H1 (cell line): ENCODE results near the gene CARM1. TPM values are rescaled to one million over a fixed set of nuclear protein-coding genes. Genes with fewer than 3 reads are reported as not detected.
A peak's percentile ranks its signal among the peaks of the same experiment; 100 is the strongest.

Experiments
- CTCF ChIA-PET: fragments of 300-600 bp; sonication (Branson Sonifier 250); formaldehyde crosslinking; loops from one replicate; lab custom pipeline; 2021; ENCODE audit not compliant: partially characterized antibody; lab: Charles Lee
- POLR2A ChIA-PET: fragments of 300-600 bp; sonication (Branson Sonifier 250); formaldehyde crosslinking; loops from one replicate; lab custom pipeline; 2021; ENCODE audit warnings: inconsistent platforms; ENCODE audit not compliant: partially characterized antibody; lab: Charles Lee
- DNase-seq, 2 experiments: peaks; one replicate each; pipeline versions ENCODE4 v3.0.0 to v3.0.0-alpha.2; 2010 to 2022; ENCODE audit warnings: low spot score in 2 of 2, low read depth in 1 of 2, mixed read lengths in 1 of 2
- FAIRE-seq: peaks from 2 replicates; lab custom pipeline; 2011; peaks lifted over from hg19 to GRCh38; lab: Jason Lieb, UNC
- H2AFZ ChIP-seq: 2 replicates; pipeline ENCODE4 v1.8.1; 2012; ENCODE audit warnings: low read length, inconsistent platforms
- H2AK5ac ChIP-seq: 2 replicates; pipeline ENCODE4 v1.6.1; 2013; ENCODE audit warnings: low read depth, low read length
- H2BK120ac ChIP-seq: replicated peaks from 2 replicates; pipeline ENCODE3; 2013; ENCODE audit warnings: low read depth, low read length, inconsistent platforms
- H2BK12ac ChIP-seq: 2 replicates; pipeline ENCODE4 v1.6.1; 2013; ENCODE audit warnings: low read depth, low read length
- H2BK15ac ChIP-seq: 2 replicates; pipeline ENCODE4 v1.6.1; 2013; ENCODE audit warnings: low read length
- H2BK20ac ChIP-seq: 2 replicates; pipeline ENCODE4 v1.6.1; 2013; ENCODE audit warnings: low read length
- H2BK5ac ChIP-seq: 2 replicates; pipeline ENCODE4 v1.6.1; 2013; ENCODE audit warnings: low read depth, low read length
- H3K14ac ChIP-seq: 2 replicates; pipeline ENCODE4 v1.6.1; 2013; ENCODE audit warnings: inconsistent platforms; ENCODE audit not compliant: insufficient read length
- H3K18ac ChIP-seq: 2 replicates; pipeline ENCODE4 v1.6.1; 2013; ENCODE audit warnings: low read length; ENCODE audit errors: extremely low read depth
- H3K23ac ChIP-seq: 2 replicates; pipeline ENCODE4 v1.6.1; 2013; ENCODE audit warnings: inconsistent platforms; ENCODE audit not compliant: insufficient read length
- H3K23me2 ChIP-seq: 2 replicates; pipeline ENCODE4 v1.6.1; 2013; ENCODE audit warnings: low read depth, low read length
- H3K27ac ChIP-seq: 2 replicates; pipeline ENCODE4 v1.6.1; 2011; ENCODE audit warnings: low read depth, low read length, inconsistent platforms
- H3K27me3 ChIP-seq, 4 experiments: replicated peaks in 1 of 4; 1 replicate in 1 of 4; 2 replicates in 3 of 4; pipeline versions ENCODE4 v1.6.1 to v1.8.1; 2011 to 2013; ENCODE audit warnings: low read length in 3 of 4, mild to moderate bottlenecking in 3 of 4, inconsistent platforms in 2 of 4, mixed read lengths in 2 of 4, moderate library complexity in 1 of 4; ENCODE audit not compliant: control insufficient read depth in 3 of 4, insufficient read depth in 3 of 4; ENCODE audit errors: extremely low read depth in 1 of 4
- H3K36me3 ChIP-seq, 4 experiments: 2 replicates each; pipeline versions ENCODE4 v1.6.1 to v1.8.1; 2011 to 2013; ENCODE audit warnings: mild to moderate bottlenecking in 4 of 4, low read length in 3 of 4, moderate library complexity in 2 of 4, control low read depth in 1 of 4, inconsistent platforms in 1 of 4; ENCODE audit not compliant: insufficient read depth in 4 of 4, control insufficient read depth in 2 of 4
- H3K4ac ChIP-seq: replicated peaks from 2 replicates; pipeline ENCODE3; 2013; ENCODE audit warnings: low read length, low read depth, mixed read lengths, inconsistent platforms; ENCODE audit not compliant: insufficient read length
- H3K4me1 ChIP-seq, 4 experiments: replicated peaks in 1 of 4; 1 replicate in 1 of 4; 2 replicates in 3 of 4; pipeline versions ENCODE4 v1.6.1 to v1.8.1; 2011 to 2013; ENCODE audit warnings: low read length in 3 of 4, inconsistent platforms in 2 of 4, mixed read lengths in 1 of 4; ENCODE audit not compliant: insufficient read depth in 4 of 4, control insufficient read depth in 3 of 4
- H3K4me2 ChIP-seq, 2 experiments: 2 replicates each; pipeline versions ENCODE4 v1.6.1 to v1.8.1; 2011 to 2013; ENCODE audit warnings: low read depth in 2 of 2, low read length in 2 of 2, control low read depth in 1 of 2, inconsistent platforms in 1 of 2, mild to moderate bottlenecking in 1 of 2; ENCODE audit not compliant: insufficient read depth in 1 of 2
- H3K4me3 ChIP-seq, 4 experiments: fragments of 200-600, 300-600 bp in 1 of 4; sonication (generic), shearing (Covaris generic), sonication (Bioruptor Twin) in 1 of 4; 2 replicates each; pipeline versions ENCODE4 v1.5.1 to v1.8.1; 2011 to 2016; ENCODE audit warnings: low read length in 4 of 4, low read depth in 3 of 4, control low read depth in 2 of 4, inconsistent platforms in 2 of 4, mild to moderate bottlenecking in 2 of 4, mixed read lengths in 1 of 4, moderate library complexity in 1 of 4; ENCODE audit not compliant: insufficient read depth in 2 of 4; ENCODE audit errors: extremely low read depth in 1 of 4
- H3K56ac ChIP-seq: replicated peaks from 2 replicates; pipeline ENCODE3; 2013; ENCODE audit warnings: low read depth, mild to moderate bottlenecking, mixed read lengths, low read length, inconsistent platforms; ENCODE audit not compliant: insufficient read length
- H3K79me1 ChIP-seq: 2 replicates; pipeline ENCODE4 v1.6.1; 2013; ENCODE audit warnings: low read depth, low read length, control low read depth
- H3K79me2 ChIP-seq, 2 experiments: 2 replicates each; pipeline versions ENCODE4 v1.6.1 to v1.8.1; 2012 to 2013; ENCODE audit warnings: low read length in 2 of 2, mild to moderate bottlenecking in 2 of 2, inconsistent platforms in 1 of 2; ENCODE audit not compliant: insufficient read depth in 2 of 2, control insufficient read depth in 1 of 2
- H3K9ac ChIP-seq, 4 experiments: replicated peaks in 1 of 4; 1 replicate in 1 of 4; 2 replicates in 3 of 4; pipeline versions ENCODE4 v1.6.1 to v1.8.1; 2011 to 2013; ENCODE audit warnings: low read depth in 3 of 4, low read length in 3 of 4, control low read depth in 2 of 4, mild to moderate bottlenecking in 2 of 4, moderate library complexity in 2 of 4, inconsistent platforms in 1 of 4; ENCODE audit errors: extremely low read depth in 1 of 4
- H3K9me3 ChIP-seq, 2 experiments: 2 replicates each; pipeline versions ENCODE4 v1.6.1 to v1.8.1; 2012 to 2013; ENCODE audit warnings: mild to moderate bottlenecking in 2 of 2, moderate library complexity in 2 of 2, control low read depth in 1 of 2, inconsistent platforms in 1 of 2, low read depth in 1 of 2, low read length in 1 of 2, mixed read lengths in 1 of 2; ENCODE audit not compliant: insufficient read depth in 2 of 2
- H4K20me1 ChIP-seq, 2 experiments: replicated peaks in 1 of 2; 2 replicates each; pipeline versions ENCODE3 to v1.8.1; 2011 to 2013; ENCODE audit warnings: inconsistent platforms in 2 of 2, low read length in 2 of 2, mild to moderate bottlenecking in 1 of 2; ENCODE audit not compliant: insufficient read depth in 2 of 2, control insufficient read depth in 1 of 2
- H4K5ac ChIP-seq: 2 replicates; pipeline ENCODE4 v1.6.1; 2013; ENCODE audit warnings: low read length, low read depth, mixed read lengths, inconsistent platforms; ENCODE audit not compliant: insufficient read length
- H4K8ac ChIP-seq: 2 replicates; pipeline ENCODE4 v1.8.0; 2013; ENCODE audit warnings: mild to moderate bottlenecking, moderate library complexity, low read length, inconsistent platforms; ENCODE audit not compliant: insufficient read depth; ENCODE audit errors: extremely low read depth
- H4K91ac ChIP-seq: replicated peaks from 2 replicates; pipeline ENCODE3; 2013; ENCODE audit warnings: low read length, mixed read lengths, inconsistent platforms; ENCODE audit not compliant: insufficient read length
- BRCA1 ChIP-seq: IDR thresholded peaks from 2 replicates; pipeline ENCODE4 v1.6.1; 2012; ENCODE audit warnings: low read depth, low read length, improper control_type of control experiment
- CBX5 ChIP-seq: fragments of 300-800, 300-1000 bp; sonication (generic); IDR thresholded peaks from 2 replicates; pipeline ENCODE4 v1.7.1; 2016; ENCODE audit warnings: antibody characterized with exemption, low read length, low read depth
- GABPA ChIP-seq: IDR thresholded peaks from 2 replicates; pipeline ENCODE4 v1.6.1; 2011; ENCODE audit warnings: mild to moderate bottlenecking, low read length, moderate library complexity, borderline replicate concordance; ENCODE audit not compliant: insufficient read depth
- HDAC6 ChIP-seq: IDR thresholded peaks from one replicate; pipeline ENCODE4 v1.7.1; 2012; ENCODE audit warnings: low read depth, mild to moderate bottlenecking, inconsistent platforms, low read length, moderate library complexity
- JUND ChIP-seq: IDR thresholded peaks from 2 replicates; pipeline ENCODE4 v1.6.1; 2011; ENCODE audit warnings: mild to moderate bottlenecking, improper control_type of control experiment, low read length
- NANOG ChIP-seq: IDR thresholded peaks from 2 replicates; pipeline ENCODE4 v1.6.1; 2011; ENCODE audit warnings: low read length, low read depth, mild to moderate bottlenecking, inconsistent platforms; ENCODE audit not compliant: insufficient read depth, poor library complexity, severe bottlenecking
- SIRT6 ChIP-seq: IDR thresholded peaks from one replicate; pipeline ENCODE4 v1.7.1; 2012; ENCODE audit warnings: low read length, inconsistent platforms
- SRF ChIP-seq: IDR thresholded peaks from 2 replicates; pipeline ENCODE4 v1.6.1; 2011; ENCODE audit warnings: mild to moderate bottlenecking, low read depth, low read length, moderate library complexity
- YY1 ChIP-seq: IDR thresholded peaks from 2 replicates; pipeline ENCODE4 v1.6.1; 2011; ENCODE audit warnings: low read depth, mild to moderate bottlenecking, low read length
- WGBS, 2 experiments: shearing (Covaris generic) in 1 of 2; methylation state at CpG; one replicate each; pipeline versions ENCODE4 v1.1.6 to v1.1.7; 2013 to 2015; ENCODE audit warnings: low lambda C conversion rate in 2 of 2, mixed read lengths in 2 of 2, inconsistent platforms in 1 of 2, low coverage in 1 of 2, missing lambda C conversion rate in 1 of 2; ENCODE audit not compliant: insufficient replicate concordance in 2 of 2, insufficient coverage in 1 of 2, insufficient read length in 1 of 2; ENCODE audit errors: extremely low coverage in 1 of 2, missing lambda C conversion rate in 1 of 2; 5-methylcytosine and 5-hydroxymethylcytosine counted together
- polyA plus RNA-seq, 7 experiments: library from polyadenylated mRNA; depleted of rRNA in 3 of 7; stranded (reverse) in 5 of 7; unstranded in 2 of 7; fragments of >200 nt in 5 of 7; fragments of 200-250 nt in 2 of 7; gene quantifications; 1 replicate in 5 of 7; 2 replicates in 1 of 7; 4 replicates in 1 of 7; pipeline versions ENCODE4 v1.2.1 to v1.2.3, GENCODE V29; 2011 to 2013; ENCODE audit warnings: missing spikeins in 2 of 7, mixed read lengths in 2 of 7
- total RNA-seq: library from RNA; stranded (reverse); fragmentation: NEBNext Ultra II Directional; extraction: Animal tissue kit (Norgen Biotek cat#: 25700); gene quantifications from 2 replicates; pipeline ENCODE4 v1.2.1, GENCODE V29; 2021
- TF ChIP-seq, protein P1 (sequence below), 3 experiments: IDR thresholded peaks; 1 replicate in 2 of 3; 2 replicates in 1 of 3; pipeline versions ENCODE4 v1.5.1 to v1.6.1; 2011; ENCODE audit warnings: low read length in 3 of 3, mild to moderate bottlenecking in 3 of 3, inconsistent platforms in 2 of 3, low read depth in 1 of 3, moderate library complexity in 1 of 3; ENCODE audit not compliant: insufficient read depth in 1 of 3; ENCODE audit errors: control extremely low read depth in 1 of 3

Gene CARM1
- total and polyA plus RNA-seq, 2 of the 8 experiments (the other 6 are each of a cell fraction or from before 2014, with no cell fraction given): 134 to 164 TPM

DNA sequence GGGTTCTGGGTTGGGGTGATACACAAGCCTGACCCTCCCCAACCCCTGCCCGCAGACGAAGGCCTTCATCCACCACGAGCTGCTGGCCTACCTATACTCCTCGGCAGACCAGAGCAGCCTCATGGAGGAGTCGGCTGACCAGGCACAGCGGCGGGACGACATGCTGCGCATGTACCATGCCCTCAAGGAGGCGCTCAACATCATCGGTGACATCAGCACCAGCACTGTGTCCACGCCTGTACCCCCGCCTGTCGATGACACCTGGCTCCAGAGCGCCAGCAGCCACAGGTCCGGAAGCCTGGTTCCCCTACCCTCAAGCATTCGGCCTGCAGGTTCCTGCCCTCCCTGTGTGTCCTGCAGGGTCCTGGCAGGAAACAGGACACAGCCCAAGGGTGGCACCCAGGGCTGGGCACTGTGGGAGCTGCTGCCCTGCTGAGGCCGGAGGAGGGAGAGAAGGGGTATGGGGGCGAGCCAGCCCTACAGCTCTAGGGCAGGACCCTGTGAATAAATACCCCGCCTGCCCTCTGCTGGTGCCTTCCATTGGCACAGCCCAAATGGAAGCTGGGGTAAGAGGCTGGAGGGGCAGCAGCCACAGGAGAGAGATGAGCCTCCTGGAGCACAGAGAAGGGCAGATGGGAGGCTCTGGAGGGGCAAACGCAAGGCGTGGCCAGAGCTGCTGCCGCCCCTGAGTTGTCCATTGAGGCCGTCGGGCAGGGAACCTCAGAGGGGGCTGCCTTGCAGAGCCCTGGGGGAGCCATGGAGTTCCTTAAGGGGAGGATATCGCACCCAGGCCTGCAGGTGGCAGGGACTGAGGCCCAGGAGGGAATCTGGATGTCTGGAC, 42.2 kb upstream of the CARM1 start:
- Histone ChIP-seq H3K18ac (no peak overlapping the region), H3K36me3 (peaks cover 6 to 39% (median 22%) of the 10 kb centered on the region in 4 experiments; a peak in 7 of 8 replicates), H4K8ac (peak overlapping the region; percentile 59; the same call in 1 of the 2 replicates), H4K91ac (no peak overlapping the region), H4K5ac (no peak overlapping the region), H3K4me3 (no peak overlapping the region), H2BK20ac (no peak overlapping the region), H3K4me1 (no peaks in the 10 kb centered on the region), H3K9ac (no peak overlapping the region), H2BK15ac (no peak overlapping the region), H3K56ac (no peak overlapping the region), H3K79me2 (no peaks in the 10 kb centered on the region), H3K27ac (0 out of 2 replicates have a peak overlapping the region, but pooled peaks have one; percentile 51), H4K20me1 (peaks cover 0 to 8% of the 10 kb centered on the region in 2 experiments), H3K4ac (no peak overlapping the region), H3K4me2 (no peak overlapping the region), H2AFZ (no peak overlapping the region), H2BK5ac (no peak overlapping the region), H3K23me2 (no peaks in the 10 kb centered on the region), H3K23ac (no peak overlapping the region), H2AK5ac (no peak overlapping the region), H3K9me3 (no peaks in the 10 kb centered on the region), H3K27me3 (no peaks in the 10 kb centered on the region), H3K14ac (no peak overlapping the region), H2BK120ac (no peak overlapping the region), H2BK12ac (no peak overlapping the region), H3K79me1 (no peaks in the 10 kb centered on the region)
- no peak for FAIRE-seq
- POLR2A ChIA-PET: no interaction called here
- DNase-seq: no peak
- CTCF ChIA-PET: interaction anchor here (0.7 to 4.8 kb wide), 15 partner anchors 9 to 261 kb away, joined by 3 to 22 read pairs (median 5); partner anchors contain the start of gene DNM2
- 90% methylated on average over 26 of the region's 26 CpGs; no CpG with 5 or more reads in 1 of the 2 experiments for WGBS, 2 experiments
- TF ChIP-seq HDAC6 (no peak), SRF (no peak), GABPA (no peak), NANOG (no peak), YY1 (no peak), SIRT6 (no peak), CBX5 (no peak), BRCA1 (no peak), JUND (no peak)
- TF ChIP-seq, protein P1, sequence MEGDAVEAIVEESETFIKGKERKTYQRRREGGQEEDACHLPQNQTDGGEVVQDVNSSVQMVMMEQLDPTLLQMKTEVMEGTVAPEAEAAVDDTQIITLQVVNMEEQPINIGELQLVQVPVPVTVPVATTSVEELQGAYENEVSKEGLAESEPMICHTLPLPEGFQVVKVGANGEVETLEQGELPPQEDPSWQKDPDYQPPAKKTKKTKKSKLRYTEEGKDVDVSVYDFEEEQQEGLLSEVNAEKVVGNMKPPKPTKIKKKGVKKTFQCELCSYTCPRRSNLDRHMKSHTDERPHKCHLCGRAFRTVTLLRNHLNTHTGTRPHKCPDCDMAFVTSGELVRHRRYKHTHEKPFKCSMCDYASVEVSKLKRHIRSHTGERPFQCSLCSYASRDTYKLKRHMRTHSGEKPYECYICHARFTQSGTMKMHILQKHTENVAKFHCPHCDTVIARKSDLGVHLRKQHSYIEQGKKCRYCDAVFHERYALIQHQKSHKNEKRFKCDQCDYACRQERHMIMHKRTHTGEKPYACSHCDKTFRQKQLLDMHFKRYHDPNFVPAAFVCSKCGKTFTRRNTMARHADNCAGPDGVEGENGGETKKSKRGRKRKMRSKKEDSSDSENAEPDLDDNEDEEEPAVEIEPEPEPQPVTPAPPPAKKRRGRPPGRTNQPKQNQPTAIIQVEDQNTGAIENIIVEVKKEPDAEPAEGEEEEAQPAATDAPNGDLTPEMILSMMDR (IDR thresholded peaks at IDR 0.05; ENCODE audit: control extremely low read depth in 1 of 3, insufficient read depth in 1 of 3, low read depth in 1 of 3, low read length in 3 of 3): peak; percentile 35 to 73 (median 38)
